SH-SY5Y (cell line): ENCODE measurements around the gene KHDC1.

Experiments used
- GATA2 ChIP-seq: IDR thresholded peaks from 2 replicates; pipeline ENCODE4 v1.6.1; 2011; ENCODE audit warnings: mild to moderate bottlenecking, low read depth, low read length
- GATA3 ChIP-seq: IDR thresholded peaks from 2 replicates; pipeline ENCODE4 v1.6.1; 2011; ENCODE audit warnings: low read depth, mild to moderate bottlenecking, low read length, moderate library complexity

GRCh38 chr6:73309535-73309784 is 46.5 kb upstream of the KHDC1 start:
- no peak for TF ChIP-seq GATA2
- TF ChIP-seq GATA3, result no peak
